Measurements from ENCODE around the gene SLAIN1. TPM values are rescaled to one million over a fixed set of nuclear protein-coding genes. Genes with fewer than 3 reads are reported as not detected.

Gene SLAIN1
- total RNA-seq, 5 donors from 2014 or later (not counting 1 experiment from before 2014, with no cell fraction given) = 37.4 to 41.8 (median 38.9) TPM

- peak overlapping the region; percentile 30 to 34 for H3K27ac Mint-ChIP-seq
- peak overlapping the region; percentile 25 to 62 (median 56) for H3K4me3 Mint-ChIP-seq
- H3K9me3 ChIP-seq = no peaks in the 10 kb centered on the region
- peaks cover 0 to 9% of the 10 kb centered on the region in 2 donors for H3K36me3 ChIP-seq (ENCODE audit: control insufficient read depth in 2 of 2, extremely low read depth in 1 of 2, insufficient read depth in 1 of 2, low read length in 1 of 2)
- POLR2A ChIA-PET = interaction anchor here in 1 of 2 donors (0.5 to 0.6 kb wide), 3 partner anchors 13 to 1964 kb away, joined by 3 to 7 read pairs (median 4); no protein-coding TSS in a partner anchor
- H3K27me3 ChIP-seq (replicated peaks in 1 of 2; ENCODE audit: control insufficient read depth in 2 of 2, extremely low read depth in 1 of 2, insufficient read depth in 2 of 2, low read length in 1 of 2) = no peaks in the 10 kb centered on the region
- ATAC-seq (replicated peaks in 1 of 4) = peak; percentile 36 to 57 (median 46)
- H3K4me3 ChIP-seq (ENCODE audit: control insufficient read depth in 1 of 2, extremely low read depth in 1 of 2, low read length in 1 of 2) = no peak overlapping the region
- peak in 1 of 35 experiments; percentile 16 for DNase-seq
- no peak overlapping the region for H3K27ac ChIP-seq (ENCODE audit: low read length)
- peaks cover 0 to 6% of the 10 kb centered on the region in 2 experiments for H3K4me1 ChIP-seq (ENCODE audit: control insufficient read depth in 1 of 2, extremely low read depth in 1 of 2, insufficient read depth in 2 of 2, low read length in 2 of 2)
- CTCF ChIA-PET = interaction anchor here (0.5 to 1.0 kb wide), 3 partner anchors 18 to 251 kb away, joined by 3 to 5 read pairs (median 3); no protein-coding TSS in a partner anchor
- peaks cover 54% of the 10 kb centered on the region for H3K36me3 Mint-ChIP-seq
- WGBS (ENCODE audit: insufficient coverage) = 33% methylated on average over 8 of the region's 8 CpGs
- no peaks in the 10 kb centered on the region for H3K9me3 Mint-ChIP-seq
- H3K4me1 Mint-ChIP-seq = peaks cover 39 to 44% (median 40%) of the 10 kb centered on the region in 3 donors
- H3K27me3 Mint-ChIP-seq = no peaks in the 10 kb centered on the region
Observed at GRCh38 chr13:77729502-77730221, 32.2 kb downstream of the SLAIN1 start.

GRCh38 chr13:77730572-77730971, 33.1 kb downstream of the SLAIN1 start:
- Mint-ChIP-seq H3K9me3 (no peaks in the 10 kb centered on the region), H3K36me3 (peaks cover 46% of the 10 kb centered on the region), H3K27ac (no peak overlapping the region), H3K4me3 (no peak overlapping the region), H3K4me1 (peaks cover 31 to 35% (median 33%) of the 10 kb centered on the region in 3 donors), H3K27me3 (no peaks in the 10 kb centered on the region)
- peaks cover 0 to 9% of the 10 kb centered on the region in 2 donors for H3K36me3 ChIP-seq (ENCODE audit: control insufficient read depth in 2 of 2, extremely low read depth in 1 of 2, insufficient read depth in 1 of 2, low read length in 1 of 2)
- no peak overlapping the region for H3K4me3 ChIP-seq (ENCODE audit: control insufficient read depth in 1 of 2, extremely low read depth in 1 of 2, low read length in 1 of 2)
- DNase-seq (no peak), ATAC-seq (replicated peaks in 1 of 4) (no peak)
- no peaks in the 10 kb centered on the region for H3K27me3 ChIP-seq (replicated peaks in 1 of 2; ENCODE audit: control insufficient read depth in 2 of 2, extremely low read depth in 1 of 2, insufficient read depth in 2 of 2, low read length in 1 of 2)
- POLR2A ChIA-PET = interaction anchor here in 1 of 2 donors (0.5 to 0.6 kb wide), 2 partner anchors 14 to 27 kb away, joined by 3 to 7 read pairs; no protein-coding TSS in a partner anchor
- 86% methylated on average over 1 of the region's 1 CpG for WGBS (ENCODE audit: insufficient coverage)
- CTCF ChIA-PET = interaction anchor here in 1 of 2 donors (1.0 kb wide), 1 partner anchor 252 kb away, joined by 3 read pairs; no protein-coding TSS in a partner anchor
- H3K4me1 ChIP-seq (ENCODE audit: control insufficient read depth in 1 of 2, extremely low read depth in 1 of 2, insufficient read depth in 2 of 2, low read length in 2 of 2) = peaks cover 0 to 6% of the 10 kb centered on the region in 2 experiments
- no peaks in the 10 kb centered on the region for H3K9me3 ChIP-seq
- H3K27ac ChIP-seq (ENCODE audit: low read length) = no peak overlapping the region

- CTCF ChIA-PET = no interaction called here
- Histone ChIP-seq H3K27ac (ENCODE audit: low read length) (no peak overlapping the region), H3K27me3 (replicated peaks in 1 of 2; ENCODE audit: control insufficient read depth in 2 of 2, extremely low read depth in 1 of 2, insufficient read depth in 2 of 2, low read length in 1 of 2) (no peaks in the 10 kb centered on the region), H3K4me3 (ENCODE audit: control insufficient read depth in 1 of 2, extremely low read depth in 1 of 2, low read length in 1 of 2) (no peak overlapping the region), H3K9me3 (no peaks in the 10 kb centered on the region), H3K4me1 (ENCODE audit: control insufficient read depth in 1 of 2, extremely low read depth in 1 of 2, insufficient read depth in 2 of 2, low read length in 2 of 2) (peaks cover 0 to 6% of the 10 kb centered on the region in 2 experiments), H3K36me3 (ENCODE audit: control insufficient read depth in 2 of 2, extremely low read depth in 1 of 2, insufficient read depth in 1 of 2, low read length in 1 of 2) (peaks cover 0 to 9% of the 10 kb centered on the region in 2 donors)
- WGBS (ENCODE audit: insufficient coverage) = no CpG with 5 or more reads among the region's 2 CpGs
- no peaks in the 10 kb centered on the region for H3K27me3 Mint-ChIP-seq
- ATAC-seq (replicated peaks in 1 of 4) = no peak
- no peak overlapping the region for H3K27ac Mint-ChIP-seq
- no peak overlapping the region for H3K4me3 Mint-ChIP-seq
- POLR2A ChIA-PET = interaction anchor here in 1 of 2 donors (0.7 kb wide), 1 partner anchor 129 kb away, joined by 3 read pairs; no protein-coding TSS in a partner anchor
- H3K4me1 Mint-ChIP-seq = peaks cover 27 to 28% (median 27%) of the 10 kb centered on the region in 3 donors
- H3K9me3 Mint-ChIP-seq = no peaks in the 10 kb centered on the region
- no peak for DNase-seq
- peaks cover 43% of the 10 kb centered on the region for H3K36me3 Mint-ChIP-seq
Observed at GRCh38 chr13:77732287-77732686, 34.8 kb downstream of the SLAIN1 start.

GRCh38 chr13:77733674-77734073, 36.2 kb downstream of the SLAIN1 start:
- Histone ChIP-seq H3K9me3 (no peaks in the 10 kb centered on the region), H3K27me3 (replicated peaks in 1 of 2; ENCODE audit: control insufficient read depth in 2 of 2, extremely low read depth in 1 of 2, insufficient read depth in 2 of 2, low read length in 1 of 2) (no peaks in the 10 kb centered on the region), H3K27ac (ENCODE audit: low read length) (no peak overlapping the region), H3K4me3 (ENCODE audit: control insufficient read depth in 1 of 2, extremely low read depth in 1 of 2, low read length in 1 of 2) (no peak overlapping the region), H3K4me1 (ENCODE audit: control insufficient read depth in 1 of 2, extremely low read depth in 1 of 2, insufficient read depth in 2 of 2, low read length in 2 of 2) (peaks cover 0 to 6% of the 10 kb centered on the region in 2 experiments), H3K36me3 (ENCODE audit: control insufficient read depth in 2 of 2, extremely low read depth in 1 of 2, insufficient read depth in 1 of 2, low read length in 1 of 2) (peaks cover 0 to 9% of the 10 kb centered on the region in 2 donors)
- DNase-seq (no peak), ATAC-seq (replicated peaks in 1 of 4) (no peak)
- Mint-ChIP-seq H3K4me3 (no peak overlapping the region), H3K9me3 (no peaks in the 10 kb centered on the region), H3K27me3 (no peaks in the 10 kb centered on the region), H3K27ac (no peak overlapping the region), H3K36me3 (peaks cover 39% of the 10 kb centered on the region), H3K4me1 (peaks cover 17 to 19% (median 19%) of the 10 kb centered on the region in 3 donors)
- CTCF ChIA-PET = interaction anchor here in 1 of 2 donors (1.2 kb wide), 1 partner anchor 19 kb away, joined by 3 read pairs; no protein-coding TSS in a partner anchor
- 100% methylated on average over 1 of the region's 1 CpG for WGBS (ENCODE audit: insufficient coverage)
- POLR2A ChIA-PET = interaction anchor here in 1 of 2 donors (0.7 kb wide), 1 partner anchor 43 kb away, joined by 3 read pairs; no protein-coding TSS in a partner anchor

GRCh38 chr13:77737583-77738200, 40.2 kb downstream of the SLAIN1 start:
- Mint-ChIP-seq H3K9me3 (no peaks in the 10 kb centered on the region), H3K27me3 (no peaks in the 10 kb centered on the region), H3K36me3 (peaks cover 14% of the 10 kb centered on the region), H3K4me1 (peaks cover 15 to 20% (median 15%) of the 10 kb centered on the region in 3 donors), H3K4me3 (no peak overlapping the region), H3K27ac (no peak overlapping the region)
- ATAC-seq (replicated peaks in 1 of 4) = no peak
- H3K27ac ChIP-seq (ENCODE audit: low read length) = no peak overlapping the region
- CTCF ChIA-PET = interaction anchor here in 1 of 2 donors (1.9 kb wide), 1 partner anchor 12 kb away, joined by 4 read pairs; no protein-coding TSS in a partner anchor
- H3K4me1 ChIP-seq (ENCODE audit: control insufficient read depth in 1 of 2, extremely low read depth in 1 of 2, insufficient read depth in 2 of 2, low read length in 2 of 2) = no peaks in the 10 kb centered on the region
- H3K9me3 ChIP-seq = no peaks in the 10 kb centered on the region
- H3K36me3 ChIP-seq (ENCODE audit: control insufficient read depth in 2 of 2, extremely low read depth in 1 of 2, insufficient read depth in 1 of 2, low read length in 1 of 2) = peaks cover 0 to 9% of the 10 kb centered on the region in 2 donors
- H3K4me3 ChIP-seq (ENCODE audit: control insufficient read depth in 1 of 2, extremely low read depth in 1 of 2, low read length in 1 of 2) = no peak overlapping the region
- POLR2A ChIA-PET = no interaction called here
- no peaks in the 10 kb centered on the region for H3K27me3 ChIP-seq (replicated peaks in 1 of 2; ENCODE audit: control insufficient read depth in 2 of 2, extremely low read depth in 1 of 2, insufficient read depth in 2 of 2, low read length in 1 of 2)
- DNase-seq = no peak
- WGBS (ENCODE audit: insufficient coverage) = 92% methylated on average over 1 of the region's 2 CpGs
